ENCODE results near the gene PHLDB1.

GRCh38 chr11:118690553-118691304 is 83.3 kb downstream of the PHLDB1 start:
- no peak for TF ChIP-seq EZH2phosphoT487 (IDR thresholded peaks at IDR 0.05)
- TF ChIP-seq, protein P1, sequence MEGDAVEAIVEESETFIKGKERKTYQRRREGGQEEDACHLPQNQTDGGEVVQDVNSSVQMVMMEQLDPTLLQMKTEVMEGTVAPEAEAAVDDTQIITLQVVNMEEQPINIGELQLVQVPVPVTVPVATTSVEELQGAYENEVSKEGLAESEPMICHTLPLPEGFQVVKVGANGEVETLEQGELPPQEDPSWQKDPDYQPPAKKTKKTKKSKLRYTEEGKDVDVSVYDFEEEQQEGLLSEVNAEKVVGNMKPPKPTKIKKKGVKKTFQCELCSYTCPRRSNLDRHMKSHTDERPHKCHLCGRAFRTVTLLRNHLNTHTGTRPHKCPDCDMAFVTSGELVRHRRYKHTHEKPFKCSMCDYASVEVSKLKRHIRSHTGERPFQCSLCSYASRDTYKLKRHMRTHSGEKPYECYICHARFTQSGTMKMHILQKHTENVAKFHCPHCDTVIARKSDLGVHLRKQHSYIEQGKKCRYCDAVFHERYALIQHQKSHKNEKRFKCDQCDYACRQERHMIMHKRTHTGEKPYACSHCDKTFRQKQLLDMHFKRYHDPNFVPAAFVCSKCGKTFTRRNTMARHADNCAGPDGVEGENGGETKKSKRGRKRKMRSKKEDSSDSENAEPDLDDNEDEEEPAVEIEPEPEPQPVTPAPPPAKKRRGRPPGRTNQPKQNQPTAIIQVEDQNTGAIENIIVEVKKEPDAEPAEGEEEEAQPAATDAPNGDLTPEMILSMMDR (IDR thresholded peaks at IDR 0.05): no peak

Measured in neural progenitor cell (in vitro differentiated cells).